Measurements from ENCODE around the gene ZNHIT2. TPM values are rescaled to one million over a fixed set of nuclear protein-coding genes. Genes with fewer than 3 reads are reported as not detected.
A peak's percentile ranks its signal among the peaks of the same experiment; 100 is the strongest.

The ZNHIT2 gene
- polyA plus RNA-seq, 1 experiment: 4.6 TPM

GRCh38 chr11:65141896-65142494 lies 24.5 kb upstream of the ZNHIT2 start:
- no peak overlapping the region for H3K4me3 ChIP-seq (ENCODE audit: low read depth, low read length)
- DNase-seq (ENCODE audit: low read depth): no peak
- peaks cover 1% of the 10 kb centered on the region; the same call in 1 of the 2 replicates for H3K27me3 ChIP-seq (ENCODE audit: control insufficient read depth, insufficient read depth, low read length)
- CTCF ChIA-PET: no interaction called here
- POLR2A ChIA-PET: no interaction called here
- no peak for TF ChIP-seq CTCF (IDR thresholded peaks at IDR 0.05; ENCODE audit: insufficient read depth, low read depth, low read length)
- H3K36me3 ChIP-seq (ENCODE audit: control insufficient read depth, insufficient read depth, low read length): no peaks in the 10 kb centered on the region

GRCh38 chr11:65136515-65137096 lies 19.1 kb upstream of the ZNHIT2 start:
- CTCF ChIA-PET: interaction anchor here (1.1 to 1.3 kb wide), 3 partner anchors 8 to 125 kb away, joined by 3 read pairs; partner anchors contain the start of gene POLA2

GRCh38 chr11:65135633-65136145 lies 18.2 kb upstream of the ZNHIT2 start:
- POLR2A ChIA-PET: interaction anchor here (1.1 to 1.3 kb wide), 2 partner anchors 14 to 129 kb away, joined by 4 to 5 read pairs; partner anchors contain the start of genes FAU and MRPL49
- DNase-seq (ENCODE audit: low read depth): no peak

More at GRCh38 chr11:65136515-65137096, 19.1 kb upstream of the ZNHIT2 start:
- no peak overlapping the region for H3K4me3 ChIP-seq (ENCODE audit: low read depth, low read length)
- POLR2A ChIA-PET: no interaction called here
- DNase-seq (ENCODE audit: low read depth): no peak
- TF ChIP-seq CTCF (IDR thresholded peaks at IDR 0.05; ENCODE audit: insufficient read depth, low read depth, low read length): no peak
- no peaks in the 10 kb centered on the region for H3K27me3 ChIP-seq (ENCODE audit: control insufficient read depth, insufficient read depth, low read length)
- peaks cover 9% of the 10 kb centered on the region for H3K36me3 ChIP-seq (ENCODE audit: control insufficient read depth, insufficient read depth, low read length)

GRCh38 chr11:65134952-65135632 lies 17.6 kb upstream of the ZNHIT2 start:
- POLR2A ChIA-PET: interaction anchor here (0.6 to 1.3 kb wide), 3 partner anchors 13 to 128 kb away, joined by 3 to 5 read pairs (median 4); partner anchors contain the start of genes FAU and MRPL49
- Histone ChIP-seq H3K36me3 (ENCODE audit: control insufficient read depth, insufficient read depth, low read length) (peaks cover 23% of the 10 kb centered on the region), H3K4me3 (ENCODE audit: low read depth, low read length) (peak overlapping the region; percentile 84), H3K27me3 (ENCODE audit: control insufficient read depth, insufficient read depth, low read length) (no peaks in the 10 kb centered on the region)
- peak; percentile 87 for DNase-seq (ENCODE audit: low read depth)
- TF ChIP-seq CTCF (IDR thresholded peaks at IDR 0.05; ENCODE audit: insufficient read depth, low read depth, low read length): no peak
- CTCF ChIA-PET: interaction anchor here (0.7 to 1.4 kb wide), 11 partner anchors 11 to 644 kb away, joined by 3 to 11 read pairs (median 3); partner anchors contain the start of genes CAPN1, POLA2, TM7SF2 and ZNHIT2

More at GRCh38 chr11:65135633-65136145, 18.2 kb upstream of the ZNHIT2 start:
- CTCF ChIA-PET: interaction anchor here (0.9 to 1.3 kb wide), 10 partner anchors 9 to 644 kb away, joined by 3 to 11 read pairs (median 3); partner anchors contain the start of genes CAPN1, POLA2, TM7SF2 and ZNHIT2
- TF ChIP-seq CTCF (IDR thresholded peaks at IDR 0.05; ENCODE audit: insufficient read depth, low read depth, low read length): no peak
- Histone ChIP-seq H3K27me3 (ENCODE audit: control insufficient read depth, insufficient read depth, low read length) (no peaks in the 10 kb centered on the region), H3K36me3 (ENCODE audit: control insufficient read depth, insufficient read depth, low read length) (peaks cover 18% of the 10 kb centered on the region), H3K4me3 (ENCODE audit: low read depth, low read length) (peak overlapping the region; percentile 84)
